ENCODE results near the gene PRPH. TPM values are rescaled to one million over a fixed set of nuclear protein-coding genes. Genes with fewer than 3 reads are reported as not detected.

The PRPH gene
- total RNA-seq, 2 experiments from 2014 or later, result not detected

Other genes with a start within 250 kb of the PRPH start
- gene KMT2D, start 234.4 kb upstream of the PRPH start, total RNA-seq, result 10 to 100 TPM; 47.9 to 49.0 TPM
- 10 to 100 TPM; 15.6 to 16.1 TPM for gene RHEBL1, start 225.2 kb upstream of the PRPH start, total RNA-seq
- not detected for gene DHH, start 200.3 kb upstream of the PRPH start, total RNA-seq
- 10 to 100 TPM; 55.0 to 59.1 TPM for gene LMBR1L, start 184.3 kb upstream of the PRPH start, total RNA-seq
- gene TUBA1B, start 163.8 kb upstream of the PRPH start, total RNA-seq, result 1,000 to 10,000 TPM; 2,573 to 2,575 TPM
- 10 to 100 TPM; 86.4 to 88.7 TPM for gene TUBA1A, start 106.1 kb upstream of the PRPH start, total RNA-seq
- 100 to 1,000 TPM; 353 to 360 TPM for gene TUBA1C, start 30.1 kb upstream of the PRPH start, total RNA-seq
- 10 to 100 TPM; 57.7 to 64.9 TPM for gene TROAP, start 28.1 kb downstream of the PRPH start, total RNA-seq
- not detected for gene C1QL4, start 42.0 kb downstream of the PRPH start, total RNA-seq
- gene DNAJC22, start 51.7 kb downstream of the PRPH start, total RNA-seq, result under 1 TPM in 1 of 2 experiments, not detected in 1; 0.10 TPM
- gene SPATS2, start 72.3 kb downstream of the PRPH start, total RNA-seq, result 10 to 100 TPM in 1 of 2 experiments, 1 to 10 TPM in 1; 9.7 to 12.9 TPM
- gene KCNH3, start 243.9 kb downstream of the PRPH start, total RNA-seq, result 1 to 10 TPM; 1.2 to 1.3 TPM